Neural cell (in vitro differentiated cells): ENCODE results near the gene LRRC49. TPM values are rescaled to one million over a fixed set of nuclear protein-coding genes. Genes with fewer than 3 reads are reported as not detected.

ENCODE experiments used
- H2AFZ ChIP-seq: fragments of 200-600, 300-800 bp; sonication (generic), shearing (Covaris generic); 2 replicates; pipeline ENCODE4 v1.6.0; 2014; ENCODE audit warnings: low read depth, mild to moderate bottlenecking, antibody characterized with exemption, low read length, moderate library complexity
- H3F3A ChIP-seq: fragments of 200-600 bp; shearing (Covaris generic); 2 replicates; pipeline ENCODE4 v1.6.1; 2016; ENCODE audit warnings: mild to moderate bottlenecking, moderate library complexity, mixed read lengths, antibody characterized with exemption, low read length; ENCODE audit not compliant: insufficient read depth, poor library complexity, severe bottlenecking
- H3K27ac ChIP-seq: fragments of 200-600, 300-800 bp; sonication (generic), shearing (Covaris generic); 2 replicates; pipeline ENCODE4 v1.5.1; 2014; ENCODE audit warnings: mild to moderate bottlenecking, low read length, moderate library complexity
- H3K27me3 ChIP-seq: fragments of 300-800, 200-600 bp; sonication (generic), shearing (Covaris generic); 2 replicates; pipeline ENCODE4 v1.6.0; 2014; ENCODE audit warnings: mild to moderate bottlenecking, low read depth, low read length, moderate library complexity; ENCODE audit not compliant: insufficient read depth
- H3K36me3 ChIP-seq: fragments of 300-800, 200-600 bp; sonication (generic), shearing (Covaris generic); 2 replicates; pipeline ENCODE4 v1.5.1; 2014; ENCODE audit warnings: mild to moderate bottlenecking, antibody characterized with exemption, low read length, moderate library complexity; ENCODE audit not compliant: insufficient read depth
- H3K4me2 ChIP-seq: fragments of 300-800, 200-600 bp; sonication (generic), shearing (Covaris generic); 2 replicates; pipeline ENCODE4 v1.6.0; 2014; ENCODE audit warnings: mild to moderate bottlenecking, low read length
- H3K4me3 ChIP-seq: fragments of 300-800, 200-600 bp; sonication (generic), shearing (Covaris generic); 2 replicates; pipeline ENCODE4 v1.5.1; 2014; ENCODE audit warnings: mild to moderate bottlenecking, low read length, moderate library complexity
- H3K79me2 ChIP-seq: fragments of 200-600 bp; shearing (Covaris generic); replicated peaks from 2 replicates; pipeline ENCODE4 v1.6.0; 2014; ENCODE audit warnings: mild to moderate bottlenecking, low read length, moderate library complexity; ENCODE audit not compliant: insufficient read depth
- H3K9ac ChIP-seq: fragments of 300-800, 200-600 bp; sonication (generic), shearing (Covaris generic); 2 replicates; pipeline ENCODE4 v1.6.1; 2016; ENCODE audit warnings: mild to moderate bottlenecking, low read length, mixed read lengths
- H3K9me2 ChIP-seq: fragments of 200-600 bp; shearing (Covaris generic); 2 replicates; pipeline ENCODE4 v1.6.1; 2016; ENCODE audit warnings: mild to moderate bottlenecking, low read length, mixed read lengths; ENCODE audit not compliant: insufficient read depth
- H3K9me3 ChIP-seq: fragments of 200-600, 300-800 bp; sonication (generic), shearing (Covaris generic); 2 replicates; pipeline ENCODE4 v1.6.1; 2016; ENCODE audit warnings: mild to moderate bottlenecking, mixed run types, low read length, moderate library complexity, mixed read lengths
- H4K20me1 ChIP-seq: fragments of 200-600 bp; shearing (Covaris generic); 2 replicates; pipeline ENCODE4 v1.6.1; 2016; ENCODE audit warnings: mild to moderate bottlenecking, mixed run types; ENCODE audit not compliant: insufficient read depth
- CTCF ChIP-seq: fragments of 450-650 bp; IDR thresholded peaks from 2 replicates; pipeline ENCODE4 v1.5.1; 2014; ENCODE audit warnings: antibody characterized with exemption, mild to moderate bottlenecking, moderate library complexity; ENCODE audit not compliant: poor library complexity, severe bottlenecking
- EP300 ChIP-seq: fragments of 450-650 bp; conservative IDR thresholded peaks from 2 replicates; pipeline ENCODE4 v1.6.1; 2014; ENCODE audit warnings: antibody characterized with exemption, mild to moderate bottlenecking, moderate library complexity; ENCODE audit not compliant: poor library complexity, severe bottlenecking
- EZH2 ChIP-seq: fragments of 200-600, 300-800 bp; shearing (Covaris generic), sonication (generic); IDR thresholded peaks from 2 replicates; pipeline ENCODE4 v1.6.1; 2014; ENCODE audit warnings: antibody characterized with exemption, low read length, borderline replicate concordance, mild to moderate bottlenecking; ENCODE audit not compliant: insufficient read depth, poor library complexity, severe bottlenecking
- MXI1 ChIP-seq: fragments of 450-650 bp; conservative IDR thresholded peaks from 2 replicates; pipeline ENCODE4 v1.6.1; 2014; ENCODE audit warnings: antibody characterized with exemption, mild to moderate bottlenecking; ENCODE audit not compliant: poor library complexity, severe bottlenecking
- POLR2AphosphoS5 ChIP-seq: IDR thresholded peaks from 2 replicates; pipeline ENCODE4 v1.6.1; 2012
- RAD21 ChIP-seq: fragments of 450-650 bp; conservative IDR thresholded peaks from 2 replicates; pipeline ENCODE4 v1.6.1; 2014; ENCODE audit warnings: antibody characterized with exemption, mild to moderate bottlenecking, moderate library complexity
- REST ChIP-seq: IDR thresholded peaks from 2 replicates; pipeline ENCODE4 v1.6.1; 2012; ENCODE audit warnings: borderline replicate concordance
- SMC3 ChIP-seq: fragments of 450-650 bp; conservative IDR thresholded peaks from 2 replicates; pipeline ENCODE4 v1.6.1; 2014; ENCODE audit warnings: antibody characterized with exemption, mild to moderate bottlenecking, moderate library complexity; ENCODE audit not compliant: poor library complexity
- TAF1 ChIP-seq: IDR thresholded peaks from 2 replicates; pipeline ENCODE4 v1.6.1; 2012; ENCODE audit warnings: low read depth
- polyA plus RNA-seq: library from polyadenylated mRNA; depleted of rRNA; stranded (reverse); fragments of >200 nt; gene quantifications from 2 replicates; pipeline ENCODE4 v1.2.3, GENCODE V29; 2014

LRRC49 gene
- polyA plus RNA-seq, 1 donor from 2014 or later: 141 TPM

GRCh38 chr15:71010472-71010871, 117.8 kb downstream of the LRRC49 start:
- Histone ChIP-seq H3K9me2 (no peaks in the 10 kb centered on the region), H3F3A (peaks cover 2% of the 10 kb centered on the region), H4K20me1 (no peaks in the 10 kb centered on the region), H3K9ac (no peak overlapping the region), H3K27me3 (no peaks in the 10 kb centered on the region), H2AFZ (no peak overlapping the region), H3K36me3 (peaks cover 5% of the 10 kb centered on the region), H3K9me3 (no peaks in the 10 kb centered on the region), H3K4me3 (no peak overlapping the region), H3K27ac (no peak overlapping the region), H3K79me2 (no peaks in the 10 kb centered on the region), H3K4me2 (no peak overlapping the region)
- TF ChIP-seq POLR2AphosphoS5 (no peak), SMC3 (no peak), CTCF (no peak), REST (no peak), EZH2 (no peak), RAD21 (no peak), EP300 (no peak), MXI1 (no peak), TAF1 (no peak)

GRCh38 chr15:71010997-71011396, 118.4 kb downstream of the LRRC49 start:
- Histone ChIP-seq H3K27ac (no peak overlapping the region), H3K36me3 (peaks cover 6% of the 10 kb centered on the region), H3K9me2 (no peaks in the 10 kb centered on the region), H4K20me1 (no peaks in the 10 kb centered on the region), H3K27me3 (no peaks in the 10 kb centered on the region), H3K9ac (no peak overlapping the region), H3K4me2 (no peak overlapping the region), H3K79me2 (no peaks in the 10 kb centered on the region), H3K9me3 (no peaks in the 10 kb centered on the region), H3K4me3 (no peak overlapping the region), H3F3A (peaks cover 2% of the 10 kb centered on the region), H2AFZ (no peak overlapping the region)
- TF ChIP-seq CTCF: no peak
- TF ChIP-seq SMC3: no peak
- TF ChIP-seq RAD21: no peak
- no peak for TF ChIP-seq EZH2
- no peak for TF ChIP-seq REST
- TF ChIP-seq POLR2AphosphoS5: no peak
- TF ChIP-seq EP300: no peak
- no peak for TF ChIP-seq TAF1
- no peak for TF ChIP-seq MXI1
